ELF-1 (cell line): ENCODE measurements around the gene EPB41L2.
"Not testable (repeated sequence)": the region's sequence is repeated elsewhere in the genome, so short reads cannot be mapped to it uniquely, and the experiment has no call there.

ENCODE experiments used
- DNase-seq: peaks from one replicate; pipeline ENCODE4 v3.0.0-alpha.2; 2016; ENCODE audit warnings: low read depth, low spot score

Gene EPB41L2

DNA sequence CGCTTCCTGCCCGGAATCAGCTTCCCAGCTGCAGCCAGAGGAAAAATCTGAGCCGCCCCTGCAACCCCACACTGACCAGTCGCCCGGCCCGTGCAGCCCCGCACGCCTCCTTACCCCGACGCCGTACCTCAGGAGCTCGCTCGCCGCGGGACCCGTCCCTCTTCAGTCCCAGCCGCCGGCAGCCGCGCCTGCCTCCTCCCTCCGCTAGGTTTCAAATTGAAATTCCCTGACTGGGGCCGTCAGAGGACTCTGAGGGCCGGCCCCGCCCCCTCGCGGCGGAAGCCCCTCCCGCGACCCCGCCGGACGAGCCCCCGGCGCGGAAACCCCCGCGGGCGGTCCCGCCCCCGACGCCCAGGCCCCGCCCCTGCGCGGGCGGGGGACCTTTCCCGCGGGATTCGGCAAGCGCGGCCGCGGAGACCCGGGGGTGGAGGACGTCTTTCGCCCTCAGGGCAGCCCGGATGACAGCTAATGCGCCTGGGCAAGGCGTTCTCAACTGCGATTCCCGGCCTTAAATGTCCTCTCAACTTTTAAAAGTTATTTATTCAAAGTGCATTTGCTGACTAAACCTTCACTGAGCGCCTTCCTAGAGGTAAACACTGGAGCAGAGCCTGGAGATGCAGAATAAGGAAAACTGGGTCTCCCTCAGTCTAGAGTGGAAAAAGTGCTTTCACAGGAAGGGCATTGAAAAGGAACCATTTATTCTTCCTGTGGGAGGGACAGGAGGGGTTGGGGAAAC lies at the start of gene EPB41L2:
TSS of gene EPB41L2 (minus strand) at position 218 of the 736 bp plus-strand sequence. CDS start 106,760 bp downstream, outside the sequence.
- peak; percentile 91 for DNase-seq

DNA sequence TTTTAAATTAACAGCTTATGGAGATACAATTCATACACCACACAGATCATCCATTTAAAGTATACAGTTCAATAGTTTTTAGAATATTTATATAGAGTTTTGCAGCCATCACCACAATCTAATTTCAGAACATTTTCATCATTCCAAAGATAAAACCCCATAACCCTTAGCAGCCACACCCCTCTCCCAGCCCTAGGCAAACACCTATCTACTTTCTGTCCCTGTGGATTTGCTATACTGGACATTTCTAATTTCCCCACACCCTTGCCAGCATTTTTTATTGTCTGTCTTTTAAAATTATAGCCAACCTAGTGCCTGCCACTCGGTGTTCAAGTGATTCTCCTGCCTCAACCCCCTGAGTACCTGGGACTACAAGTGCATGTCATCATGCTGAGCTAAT lies 49.2 kb upstream of the EPB41L2 start:
- no peak for DNase-seq

DNA sequence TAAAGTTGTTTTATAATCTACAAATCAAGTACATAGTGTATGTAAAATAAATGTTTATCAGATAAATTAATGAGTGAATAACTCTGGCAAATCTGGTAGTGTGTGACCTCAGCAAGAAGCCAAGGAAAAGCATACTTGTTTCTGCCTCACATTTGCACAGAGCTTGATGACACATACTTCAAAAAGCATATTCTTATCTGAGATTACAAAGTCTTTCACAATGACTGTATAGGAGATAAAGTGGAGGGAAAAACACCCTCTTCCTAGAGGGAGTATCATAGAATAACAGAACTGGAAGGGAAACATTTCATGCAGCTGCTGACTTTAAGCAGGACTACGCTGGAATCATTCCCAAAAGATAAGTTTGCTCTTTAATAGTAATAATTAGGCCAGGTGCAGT lies 44.1 kb upstream of the EPB41L2 start:
- DNase-seq: no peak

DNA sequence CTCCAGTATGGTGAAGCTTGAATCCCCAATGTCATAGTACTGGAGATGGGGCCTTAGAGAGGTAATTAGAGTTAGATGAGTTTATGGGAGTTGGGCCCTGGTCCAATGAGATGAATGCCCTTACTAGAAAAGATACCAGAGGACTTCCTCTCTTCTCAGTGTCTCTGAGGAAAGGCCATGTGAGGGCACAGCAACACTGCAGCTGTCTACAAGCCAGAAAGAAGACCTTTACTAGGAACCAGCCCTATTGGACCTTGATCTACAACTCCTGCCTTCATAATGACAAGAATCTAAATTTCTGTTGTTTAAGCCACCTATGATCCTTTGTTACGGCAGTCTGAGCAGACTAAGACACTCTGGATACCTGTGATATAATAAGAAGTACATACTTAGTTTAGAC lies 40.9 kb upstream of the EPB41L2 start:
- DNase-seq: no peak

DNA sequence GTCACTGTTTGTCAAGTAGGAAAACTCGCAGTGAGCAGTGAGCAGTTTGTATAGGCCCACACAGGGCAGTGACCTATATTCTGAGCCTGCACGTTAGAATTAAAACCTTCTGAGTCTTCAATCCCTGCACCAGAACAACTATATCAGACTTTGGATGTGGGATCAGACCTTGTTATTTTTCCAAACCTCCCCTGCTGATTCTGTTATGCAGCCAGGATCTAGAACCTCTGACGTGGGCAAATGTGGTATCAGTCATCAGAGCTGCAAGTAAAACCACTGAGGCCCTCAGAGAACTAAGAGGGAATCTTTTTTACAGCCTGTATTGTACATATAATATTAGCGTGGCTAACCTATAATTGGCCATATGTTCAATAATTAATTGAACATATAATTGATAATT lies 40.3 kb upstream of the EPB41L2 start:
- no peak for DNase-seq

DNA sequence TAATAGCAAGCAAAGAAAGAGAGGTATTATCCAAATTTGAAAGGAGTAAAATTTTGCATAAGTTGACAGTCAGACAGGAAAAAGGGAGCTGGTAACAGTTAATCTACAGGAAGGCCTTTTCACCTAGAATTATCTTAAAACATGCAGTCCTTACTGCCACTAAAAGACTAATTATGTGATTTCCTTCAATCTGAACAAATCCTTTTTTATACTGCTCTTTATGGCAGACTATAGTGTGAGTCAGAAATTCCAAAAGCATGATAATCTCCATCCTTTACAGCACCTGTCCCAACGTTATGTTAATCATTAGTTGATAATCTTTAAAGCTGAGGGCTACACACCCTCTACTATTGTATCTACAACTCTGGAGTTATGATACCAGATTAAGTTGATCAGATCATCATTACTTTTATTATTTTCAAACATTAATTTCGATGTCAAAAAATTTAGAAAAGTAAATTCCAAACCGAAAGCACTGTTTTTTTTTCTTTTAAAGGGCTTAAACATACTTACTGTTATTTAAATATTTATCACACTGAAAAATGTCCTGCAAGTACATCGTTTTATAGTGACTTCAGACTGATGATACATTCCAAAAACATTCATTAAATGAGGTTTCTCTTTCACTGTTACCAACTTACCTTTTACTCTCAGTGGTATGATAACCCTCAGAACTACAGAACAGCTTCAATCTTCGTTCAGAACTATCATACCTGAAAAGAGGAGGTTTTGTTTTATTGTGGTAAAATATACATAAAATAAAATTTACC lies 39.1 kb upstream of the EPB41L2 start:
- DNase-seq: no peak

DNA sequence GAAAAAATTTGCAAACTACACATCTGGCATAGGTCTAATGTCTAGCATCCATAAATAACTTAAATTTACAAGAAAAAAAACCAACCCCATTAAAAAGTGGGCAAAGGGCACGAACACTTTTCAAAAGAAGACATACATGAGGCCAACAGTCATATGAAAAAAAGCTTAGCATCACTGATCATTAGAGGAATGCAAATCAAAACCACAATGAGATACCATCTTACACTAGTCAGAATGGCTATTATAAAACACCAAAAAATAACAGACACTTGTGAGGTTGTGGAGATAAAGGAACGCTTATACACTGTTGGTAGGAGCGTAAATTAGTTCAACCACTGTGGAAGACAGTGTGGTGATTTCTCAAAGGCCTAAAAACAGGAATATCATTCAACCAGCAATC lies 33.7 kb upstream of the EPB41L2 start:
- no peak for DNase-seq

DNA sequence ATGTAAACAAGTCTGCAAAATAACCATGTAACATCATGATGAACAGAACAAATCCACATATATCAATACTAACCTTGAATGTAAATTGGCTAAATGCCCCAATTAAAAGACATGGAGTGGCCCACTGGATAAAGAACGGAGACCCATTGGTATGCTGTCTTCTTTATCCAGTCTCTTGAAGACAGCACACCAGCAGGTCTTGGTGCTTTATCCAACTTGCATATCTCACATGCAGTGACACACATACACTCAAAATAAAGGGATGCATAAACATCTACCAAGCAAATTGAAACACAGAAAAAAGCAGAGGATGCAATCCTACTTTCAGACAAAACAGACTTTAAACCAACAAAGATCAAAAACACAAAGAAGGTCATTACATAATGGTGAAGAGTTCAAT lies 30.3 kb upstream of the EPB41L2 start:
- DNase-seq: no peak

DNA sequence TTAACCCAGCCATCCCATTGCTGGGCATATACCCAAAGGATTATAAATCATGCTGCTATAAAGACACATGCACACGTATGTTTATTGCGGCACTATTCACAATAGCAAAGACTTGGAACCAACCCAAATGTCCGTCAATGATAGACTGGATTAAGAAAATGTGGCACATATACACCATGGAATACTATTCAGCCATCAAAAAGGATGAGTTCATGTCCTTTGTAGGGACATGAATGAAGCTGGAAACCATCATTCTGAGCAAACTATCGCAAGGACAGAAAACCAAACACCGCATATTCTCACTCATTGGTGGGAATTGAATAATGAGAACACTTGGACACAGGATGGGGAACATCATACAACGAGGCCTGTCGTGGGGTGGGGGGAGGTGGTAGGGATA lies 28.9 kb upstream of the EPB41L2 start:
- not testable (repeated sequence) for DNase-seq

DNA sequence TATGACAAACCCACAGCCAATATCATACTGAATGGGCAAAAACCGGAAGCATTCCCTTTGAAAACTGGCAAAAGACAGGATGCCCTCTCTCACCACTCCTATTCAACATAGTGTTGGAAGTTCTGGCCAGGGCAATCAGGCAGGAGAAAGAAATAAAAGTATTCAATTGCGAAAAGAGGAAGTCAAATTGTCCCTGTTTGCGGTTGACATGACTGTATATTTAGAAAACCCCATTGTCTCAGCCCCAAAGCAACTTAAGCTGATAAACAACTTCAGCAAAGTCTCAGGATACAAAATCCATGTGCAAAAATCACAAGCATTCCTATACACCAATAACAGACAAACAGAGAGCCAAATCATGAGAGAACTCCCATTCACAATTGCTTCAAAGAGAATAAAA lies 27.3 kb upstream of the EPB41L2 start:
- not testable (repeated sequence) for DNase-seq

DNA sequence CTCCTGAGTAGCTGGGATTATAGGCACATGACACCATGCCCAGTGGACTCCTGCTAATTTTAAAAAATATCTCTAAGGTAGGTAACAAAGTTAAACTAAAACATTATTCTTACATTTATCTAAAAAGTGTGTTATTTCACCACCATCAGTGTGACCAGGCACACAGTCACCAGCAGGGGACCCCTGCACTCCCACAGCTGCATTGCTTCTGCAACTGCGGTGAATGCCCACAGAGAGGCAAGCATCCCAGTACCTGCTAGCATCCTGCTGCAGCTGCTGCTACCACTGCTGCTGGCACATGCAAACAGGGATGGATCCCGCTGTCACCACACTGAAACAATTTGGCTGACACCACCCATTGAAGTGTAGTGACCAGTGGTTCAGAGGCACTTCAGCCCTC lies 21.9 kb upstream of the EPB41L2 start:
- no peak for DNase-seq

DNA sequence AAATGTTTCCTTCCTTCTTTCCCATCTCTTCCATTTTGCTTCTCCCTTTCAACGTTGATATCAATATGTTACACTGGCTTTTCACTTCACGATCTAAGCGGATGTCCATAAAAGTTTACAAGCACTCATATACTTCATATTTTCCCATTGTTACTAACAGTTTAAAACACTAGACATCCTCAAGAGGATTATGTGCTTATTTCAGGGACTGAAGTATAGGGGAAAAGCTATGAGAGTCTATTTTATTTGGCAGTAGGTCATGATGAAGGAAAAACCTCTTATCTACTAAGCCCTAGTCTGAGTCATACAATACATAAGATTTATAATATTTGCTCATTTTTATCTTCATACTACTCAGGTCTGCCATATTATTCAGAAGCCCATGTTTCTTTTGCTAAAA lies 20.6 kb upstream of the EPB41L2 start:
- DNase-seq: no peak

DNA sequence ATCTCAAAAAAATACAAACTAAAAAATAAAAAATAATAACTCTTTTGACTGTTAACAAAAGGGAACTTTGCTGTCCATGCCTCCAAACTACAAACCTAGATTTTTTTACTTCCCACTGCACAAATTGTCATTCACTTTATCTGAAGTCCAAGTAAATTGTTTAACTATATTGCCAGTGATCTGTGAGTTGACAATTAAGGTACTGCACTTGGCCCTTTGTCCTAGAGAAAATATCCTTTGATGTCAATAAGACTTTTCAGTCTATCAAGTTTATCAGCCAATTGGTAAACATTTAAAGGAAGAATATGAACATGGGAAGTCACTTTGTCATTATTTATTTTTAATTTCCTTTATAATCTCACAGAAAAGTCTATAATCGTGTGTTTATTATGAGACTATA lies 19.3 kb upstream of the EPB41L2 start:
- no peak for DNase-seq

DNA sequence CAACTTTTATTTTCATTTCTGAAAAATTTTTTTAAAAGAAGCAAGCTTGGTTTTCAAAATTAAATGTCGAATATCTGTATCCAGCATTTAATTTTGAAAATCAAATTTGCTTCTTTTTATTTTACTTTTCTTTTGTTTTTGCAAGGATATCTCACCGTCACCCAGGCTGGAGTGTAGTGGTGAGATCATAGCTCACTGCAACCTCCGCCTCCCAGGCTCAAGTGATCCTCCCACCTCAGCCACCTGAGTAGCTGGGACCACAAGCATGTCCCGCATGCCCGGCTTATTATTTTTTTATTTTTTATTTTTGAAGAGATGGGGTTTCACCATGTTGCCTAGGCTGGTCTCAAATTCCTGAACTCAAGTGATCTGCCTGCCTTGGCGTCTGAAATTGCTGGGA lies 17.0 kb upstream of the EPB41L2 start:
- DNase-seq: no peak

DNA sequence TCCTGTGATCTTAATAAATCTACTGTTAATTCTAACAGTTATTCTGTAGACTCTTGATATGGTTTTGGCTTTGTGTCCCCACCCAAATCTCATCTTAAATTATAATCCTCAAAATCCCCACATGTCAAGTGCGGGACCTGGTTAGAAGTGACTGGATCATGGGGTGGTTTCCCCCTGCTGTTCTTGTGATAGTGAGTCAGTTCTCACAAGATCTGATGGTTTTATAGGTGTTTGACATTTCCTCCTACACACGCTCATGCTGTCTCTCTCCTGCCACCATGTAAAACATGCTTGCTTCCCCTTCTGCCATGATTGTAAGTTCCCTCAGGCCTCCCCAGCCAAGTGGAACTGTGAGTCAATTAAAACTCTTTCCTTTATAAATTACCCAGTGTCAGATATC lies 10.5 kb upstream of the EPB41L2 start:
- no peak for DNase-seq

DNA sequence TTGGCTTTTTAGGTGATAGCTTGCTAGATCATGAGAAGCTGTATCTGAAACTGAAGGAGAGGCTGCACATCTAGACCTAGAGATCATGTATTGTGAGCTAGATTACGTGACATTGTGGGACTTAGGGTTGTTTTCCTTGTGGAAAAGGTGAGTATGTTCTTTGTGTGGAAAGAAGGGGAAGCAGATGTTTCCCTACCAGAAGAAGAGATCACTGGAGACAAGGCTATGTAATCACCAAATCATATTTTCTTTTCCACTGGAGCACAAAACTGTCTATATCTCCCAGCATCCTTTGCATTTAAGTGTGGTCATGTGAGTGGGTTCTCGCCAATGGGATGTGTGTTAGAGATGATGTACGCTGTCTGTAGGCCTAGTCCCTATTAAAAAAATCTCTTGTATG lies 7.0 kb upstream of the EPB41L2 start:
- DNase-seq: no peak

DNA sequence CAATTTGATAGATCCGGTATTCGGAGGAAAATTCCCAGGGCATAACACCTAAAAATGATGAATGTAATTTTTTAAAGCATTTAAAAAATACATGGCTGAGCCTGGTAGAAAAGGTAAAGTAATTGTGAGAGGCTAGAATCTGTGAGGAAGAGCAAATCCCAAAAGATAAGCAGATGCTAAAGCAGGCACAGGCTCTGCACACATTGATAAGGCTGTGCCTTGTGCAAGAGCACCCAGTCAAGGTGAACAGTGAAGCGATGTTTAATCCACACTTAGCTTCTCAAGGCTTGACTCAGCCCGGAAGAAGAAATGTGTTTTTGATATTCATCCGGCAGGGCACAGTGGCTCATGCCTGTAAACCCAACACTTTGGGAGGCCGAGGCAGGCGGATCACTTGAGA lies 5.1 kb upstream of the EPB41L2 start:
- no peak for DNase-seq

DNA sequence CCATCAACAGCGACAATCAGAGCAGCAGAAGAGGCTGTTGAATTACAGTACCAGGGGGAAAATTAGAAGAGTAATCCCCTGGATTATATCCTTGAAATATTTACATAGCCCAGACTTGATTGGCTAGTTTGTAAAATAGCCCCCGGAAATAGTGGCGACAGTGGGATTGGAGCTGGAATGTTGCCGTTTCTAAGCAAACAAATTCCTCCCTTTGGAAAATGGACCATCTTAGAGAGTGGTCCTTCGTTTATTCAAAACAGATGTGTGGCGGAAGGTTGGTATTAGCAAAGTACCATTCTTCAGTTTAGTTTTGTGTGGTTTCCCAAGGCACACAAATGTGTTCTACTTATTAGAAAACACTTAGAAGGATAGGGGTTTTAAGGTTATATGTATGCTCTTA lies 4.5 kb upstream of the EPB41L2 start:
- no peak for DNase-seq

DNA sequence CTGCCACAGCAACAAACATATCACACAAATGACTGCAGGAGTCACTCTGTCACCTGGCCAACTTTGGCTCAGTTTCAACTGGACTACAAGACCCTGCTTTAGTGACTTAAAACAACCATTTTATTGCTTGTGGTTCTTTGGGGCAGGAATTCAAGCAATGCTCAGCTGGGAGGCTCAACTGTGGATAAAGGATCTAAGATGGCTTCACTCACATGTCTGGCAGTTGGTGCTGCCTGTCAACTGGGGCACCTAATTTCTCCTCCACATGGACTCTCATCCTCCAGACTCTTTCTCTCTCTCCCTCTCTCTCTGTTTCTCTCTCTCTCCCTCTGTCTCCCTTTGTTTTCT lies 2.8 kb upstream of the EPB41L2 start:
- DNase-seq: no peak

DNA sequence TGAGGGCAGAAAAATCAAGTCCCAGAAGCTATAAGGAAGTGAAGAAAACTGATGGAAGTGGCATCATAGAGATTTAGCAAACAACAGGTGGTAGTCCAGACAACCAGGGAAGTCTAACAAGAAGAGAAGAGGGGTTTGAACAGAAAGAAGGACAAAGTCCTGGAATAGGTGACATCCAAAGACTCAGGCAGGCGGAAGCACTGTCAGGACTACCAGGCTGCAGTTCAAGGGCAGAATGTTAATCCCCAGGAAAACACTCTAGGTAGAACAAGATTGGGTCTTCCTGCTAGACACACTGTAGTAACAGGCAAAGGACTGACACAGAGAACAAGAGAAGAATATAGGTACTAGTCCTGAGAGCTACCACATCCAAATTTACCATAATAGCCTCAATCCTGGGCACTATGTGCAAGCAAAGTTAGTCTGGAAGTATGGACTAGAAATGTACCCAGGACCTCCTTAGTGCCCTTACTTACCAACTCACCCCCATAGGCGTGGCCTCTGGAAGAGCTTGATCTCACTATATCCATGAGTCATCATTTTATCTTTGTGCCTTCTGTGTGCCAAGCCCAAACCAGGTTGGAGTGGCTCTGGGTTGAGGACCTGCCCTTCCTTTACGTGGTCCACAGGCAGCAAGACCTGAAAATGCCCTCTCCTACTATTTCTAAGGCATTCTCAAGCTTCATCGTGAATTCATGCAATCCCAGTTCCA lies 2.2 kb upstream of the EPB41L2 start:
- DNase-seq: no peak

DNA sequence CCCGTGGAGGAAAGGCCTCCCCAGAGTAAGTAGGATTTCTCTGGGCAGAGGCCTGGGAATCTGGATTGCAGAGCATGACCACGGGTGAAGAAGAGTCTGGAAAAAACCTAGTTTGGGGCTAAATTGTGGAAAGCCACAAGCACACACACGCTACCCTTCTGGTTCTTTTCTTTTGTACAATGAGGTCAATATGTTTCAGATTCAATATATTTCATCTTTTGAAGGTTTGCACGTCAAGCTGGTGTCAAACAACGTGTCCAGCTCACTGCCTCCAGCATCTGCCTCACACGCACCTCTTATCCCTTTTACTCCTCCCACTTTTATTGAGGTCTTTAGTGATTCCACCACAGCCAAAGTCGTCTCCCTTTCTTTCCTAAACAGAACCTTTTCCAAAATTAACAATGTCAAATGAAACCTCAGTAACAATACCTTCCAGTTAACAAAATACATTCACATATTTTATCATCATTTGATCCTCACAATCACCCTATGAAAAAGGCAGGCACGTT lies 773 bp upstream of the EPB41L2 start:
- DNase-seq: peak; percentile 8

DNA sequence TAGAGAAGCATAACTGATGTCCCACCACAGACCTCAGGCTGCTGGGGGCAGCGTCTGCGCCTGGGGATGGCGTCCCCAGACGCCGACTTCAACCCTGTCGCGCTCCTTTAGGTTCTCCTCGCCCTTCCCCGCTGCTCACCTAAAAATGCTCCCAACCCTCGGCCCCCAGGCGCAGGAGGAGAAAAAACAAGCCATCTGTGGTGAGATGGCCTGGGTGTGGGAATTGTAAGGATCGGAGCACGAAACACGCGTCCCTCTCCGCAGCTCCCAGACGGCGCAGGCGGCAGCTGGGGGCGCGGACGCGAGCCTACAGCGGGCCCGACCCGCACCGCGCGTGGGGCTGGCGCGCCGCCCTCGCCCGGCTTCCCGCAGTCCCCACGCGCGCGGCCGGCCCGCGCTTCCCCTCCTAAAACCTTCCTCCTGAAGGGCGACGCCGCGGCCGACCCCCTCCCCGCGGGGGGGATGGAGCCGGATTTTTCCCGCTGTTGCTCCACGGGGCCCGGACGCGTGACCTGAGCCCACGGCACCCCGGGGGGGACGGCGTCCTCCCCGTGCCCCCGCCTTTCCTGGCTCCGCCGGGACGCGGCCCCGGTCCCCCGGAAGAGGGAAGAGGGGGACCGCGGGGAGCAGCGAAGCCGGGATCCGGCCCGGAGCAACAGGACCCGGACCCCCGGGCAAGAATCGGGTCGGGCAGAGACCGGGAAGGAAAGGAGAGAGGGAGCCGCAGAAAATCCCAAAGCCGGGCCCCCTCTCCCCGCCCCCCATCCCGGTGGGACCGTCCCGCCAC lies 611 bp downstream of the EPB41L2 start:
- DNase-seq: peak; percentile 50
